ENCODE data around the gene GOLGA1.

DNA sequence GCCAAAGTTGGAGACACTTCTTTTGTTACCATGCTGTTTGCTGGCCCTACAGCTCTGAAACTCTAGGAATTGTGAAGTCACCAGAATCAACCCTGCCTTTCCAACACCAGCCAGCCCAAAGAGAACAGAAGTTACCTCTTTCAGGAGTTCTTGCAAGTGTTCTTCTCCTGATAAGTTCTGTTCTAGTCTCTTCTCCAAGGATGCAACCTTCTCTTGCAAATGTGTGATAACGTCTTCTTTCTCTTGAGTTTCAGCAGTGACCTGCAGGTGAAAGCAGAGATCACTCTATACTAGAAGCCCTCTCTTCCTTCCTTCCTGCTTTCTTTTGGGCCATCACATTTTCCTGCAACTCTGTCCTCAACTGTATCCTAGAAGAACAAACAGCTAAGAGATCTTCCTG lies 29.1 kb downstream of the GOLGA1 start:
- TF ChIP-seq, protein P1, sequence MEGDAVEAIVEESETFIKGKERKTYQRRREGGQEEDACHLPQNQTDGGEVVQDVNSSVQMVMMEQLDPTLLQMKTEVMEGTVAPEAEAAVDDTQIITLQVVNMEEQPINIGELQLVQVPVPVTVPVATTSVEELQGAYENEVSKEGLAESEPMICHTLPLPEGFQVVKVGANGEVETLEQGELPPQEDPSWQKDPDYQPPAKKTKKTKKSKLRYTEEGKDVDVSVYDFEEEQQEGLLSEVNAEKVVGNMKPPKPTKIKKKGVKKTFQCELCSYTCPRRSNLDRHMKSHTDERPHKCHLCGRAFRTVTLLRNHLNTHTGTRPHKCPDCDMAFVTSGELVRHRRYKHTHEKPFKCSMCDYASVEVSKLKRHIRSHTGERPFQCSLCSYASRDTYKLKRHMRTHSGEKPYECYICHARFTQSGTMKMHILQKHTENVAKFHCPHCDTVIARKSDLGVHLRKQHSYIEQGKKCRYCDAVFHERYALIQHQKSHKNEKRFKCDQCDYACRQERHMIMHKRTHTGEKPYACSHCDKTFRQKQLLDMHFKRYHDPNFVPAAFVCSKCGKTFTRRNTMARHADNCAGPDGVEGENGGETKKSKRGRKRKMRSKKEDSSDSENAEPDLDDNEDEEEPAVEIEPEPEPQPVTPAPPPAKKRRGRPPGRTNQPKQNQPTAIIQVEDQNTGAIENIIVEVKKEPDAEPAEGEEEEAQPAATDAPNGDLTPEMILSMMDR (IDR thresholded peaks at IDR 0.05), result no peak
- no peak for TF ChIP-seq POLR2A (IDR thresholded peaks at IDR 0.05)
